Activated CD4-positive, alpha-beta T cell treated with anti-CD3 and anti-CD28 coated beads, Interleukin-2, Interleukin-6, amounts not matched to agents 100 ng/mL and 50 ng/mL, durations not matched to agents 16 hours and 8 hours (primary cell): Measurements from ENCODE around the gene RHOT1.
"Not testable (repeated sequence)": the region's sequence is repeated elsewhere in the genome, so short reads cannot be mapped to it uniquely, and the experiment has no call there.

Experiments
- DNase-seq: peaks from one replicate; pipeline ENCODE4 v3.0.0-alpha.2; 2020

RHOT1 gene

DNA sequence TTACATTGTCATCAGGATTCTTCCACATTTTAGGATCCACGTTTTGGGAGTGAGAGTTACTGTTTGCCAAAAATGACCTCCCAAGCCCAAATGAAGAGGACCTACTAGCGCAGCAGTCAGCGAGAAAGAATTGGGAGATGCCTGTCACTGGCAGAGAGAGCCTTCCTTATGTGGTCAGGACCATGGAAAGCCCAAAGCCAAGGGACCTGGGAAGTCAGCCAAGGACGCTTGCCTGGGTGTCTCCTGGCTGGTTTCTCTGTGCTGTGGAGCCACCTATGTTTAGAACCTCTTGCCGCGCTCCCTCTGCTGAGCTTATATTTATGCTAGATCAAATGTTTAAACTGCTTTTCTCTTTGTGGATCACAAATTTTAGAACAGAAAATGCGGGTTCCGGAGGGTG lies 98.4 kb downstream of the RHOT1 start:
- DNase-seq = no peak

DNA sequence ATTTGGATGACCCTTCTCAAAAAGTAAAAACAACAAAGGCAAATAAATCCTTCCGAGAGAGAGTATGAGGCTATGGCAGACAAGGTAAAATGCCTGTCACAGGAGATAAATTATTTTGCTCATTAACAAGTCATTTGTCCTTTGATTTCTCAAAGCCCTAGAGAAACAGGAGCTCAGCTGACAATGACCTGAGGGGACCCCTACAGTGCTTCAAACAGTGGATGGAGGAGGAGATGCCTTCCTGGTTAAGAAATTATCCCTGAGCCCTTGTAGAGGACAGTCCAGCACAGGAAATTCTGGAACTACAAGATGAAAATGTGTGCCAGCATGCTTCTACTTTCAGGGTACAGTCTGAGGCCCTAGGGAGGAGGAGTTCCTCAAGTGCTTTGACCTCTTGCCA lies 99.3 kb downstream of the RHOT1 start:
- DNase-seq = no peak

DNA sequence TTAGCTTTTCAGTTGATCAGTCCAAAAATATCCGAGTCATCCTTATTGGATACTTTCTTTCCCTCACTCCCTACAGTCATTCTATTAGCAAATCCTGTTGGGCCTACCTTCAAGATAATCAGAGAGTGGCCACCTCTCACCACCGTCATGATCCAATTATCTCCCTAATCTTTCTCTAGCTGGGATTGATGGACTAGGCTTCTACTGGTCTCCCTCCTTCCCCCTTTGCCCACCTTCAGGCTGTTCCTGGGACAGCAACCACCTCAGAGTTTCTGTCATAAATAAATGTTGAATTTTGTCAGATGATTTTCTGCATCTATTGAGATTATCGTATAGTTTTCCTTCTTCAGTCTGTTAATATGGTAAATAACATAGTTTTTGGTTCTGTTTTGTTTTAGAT lies 107.2 kb downstream of the RHOT1 start:
- DNase-seq = no peak

DNA sequence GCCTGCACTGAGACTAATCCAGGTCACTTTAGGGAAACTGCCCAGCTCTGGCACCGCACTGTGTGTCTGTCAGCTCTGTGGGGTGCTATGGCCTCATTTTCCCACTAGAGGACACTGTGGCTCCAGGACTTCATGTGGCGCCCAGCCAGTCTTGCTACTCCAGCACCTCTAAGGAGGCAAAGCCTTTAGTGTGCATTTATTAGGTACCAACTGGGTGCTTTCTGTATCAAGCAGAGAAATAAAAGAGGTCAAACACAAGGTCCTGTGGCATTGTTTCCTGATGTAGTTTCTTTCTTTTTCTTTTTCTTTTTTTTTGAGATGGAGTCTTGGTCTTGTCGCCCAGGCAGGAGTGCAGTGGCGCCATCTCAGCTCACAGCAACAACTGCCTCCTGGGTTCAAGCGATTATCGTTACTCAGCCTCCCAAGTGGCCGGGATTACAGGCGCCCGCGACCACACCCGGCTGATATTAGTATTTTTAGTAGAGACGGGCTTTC lies 110.9 kb downstream of the RHOT1 start:
- DNase-seq = peak; percentile 85

DNA sequence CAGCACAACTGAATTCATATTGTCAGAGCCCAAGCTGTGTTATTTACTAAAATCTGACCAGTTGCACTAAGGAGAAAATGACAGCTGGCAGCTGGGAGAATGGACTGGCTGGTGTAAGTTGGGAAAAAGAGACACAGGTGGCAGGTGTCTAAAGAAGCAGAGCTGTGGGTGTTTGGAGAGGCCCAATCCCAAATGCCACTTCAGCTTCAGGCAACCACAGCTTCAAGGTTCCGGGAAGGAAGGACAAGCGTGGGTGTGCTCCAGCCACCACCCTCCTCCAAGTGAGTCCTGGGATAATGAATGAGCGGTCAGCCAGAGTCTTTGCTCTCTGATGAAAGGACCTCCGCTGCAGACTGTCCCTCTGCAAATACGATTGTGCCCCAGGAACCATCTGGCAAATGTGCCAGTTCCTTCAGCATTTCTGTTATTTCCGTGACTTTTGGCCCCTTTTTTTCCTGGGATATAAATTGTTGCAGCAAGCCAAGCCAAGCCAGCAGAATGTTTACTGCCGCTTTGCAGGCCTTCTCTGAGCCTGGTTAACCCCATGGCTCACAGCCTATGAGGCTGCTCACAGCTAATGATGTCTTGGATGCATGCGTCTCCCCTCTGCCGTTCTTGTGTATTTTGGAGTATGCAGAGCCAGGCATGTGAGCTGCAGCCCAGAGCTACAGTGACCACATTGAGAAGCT lies 113.9 kb downstream of the RHOT1 start:
- DNase-seq = no peak

DNA sequence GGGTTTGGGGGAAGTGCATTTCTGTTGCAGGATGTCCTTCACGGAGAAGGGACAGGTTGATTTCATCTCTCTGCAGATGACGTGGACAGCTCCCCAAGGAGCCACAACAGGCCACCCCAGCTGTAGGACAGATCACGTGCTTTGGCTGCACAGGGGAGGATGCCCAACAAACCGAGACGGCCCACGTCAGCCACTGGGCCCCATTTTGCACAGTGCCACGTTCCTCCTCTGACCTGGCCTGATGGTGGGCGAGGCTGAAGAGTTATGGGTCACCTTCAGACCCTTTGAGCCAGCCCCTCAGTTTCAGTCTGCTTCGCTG lies 114.4 kb downstream of the RHOT1 start:
- no peak for DNase-seq

DNA sequence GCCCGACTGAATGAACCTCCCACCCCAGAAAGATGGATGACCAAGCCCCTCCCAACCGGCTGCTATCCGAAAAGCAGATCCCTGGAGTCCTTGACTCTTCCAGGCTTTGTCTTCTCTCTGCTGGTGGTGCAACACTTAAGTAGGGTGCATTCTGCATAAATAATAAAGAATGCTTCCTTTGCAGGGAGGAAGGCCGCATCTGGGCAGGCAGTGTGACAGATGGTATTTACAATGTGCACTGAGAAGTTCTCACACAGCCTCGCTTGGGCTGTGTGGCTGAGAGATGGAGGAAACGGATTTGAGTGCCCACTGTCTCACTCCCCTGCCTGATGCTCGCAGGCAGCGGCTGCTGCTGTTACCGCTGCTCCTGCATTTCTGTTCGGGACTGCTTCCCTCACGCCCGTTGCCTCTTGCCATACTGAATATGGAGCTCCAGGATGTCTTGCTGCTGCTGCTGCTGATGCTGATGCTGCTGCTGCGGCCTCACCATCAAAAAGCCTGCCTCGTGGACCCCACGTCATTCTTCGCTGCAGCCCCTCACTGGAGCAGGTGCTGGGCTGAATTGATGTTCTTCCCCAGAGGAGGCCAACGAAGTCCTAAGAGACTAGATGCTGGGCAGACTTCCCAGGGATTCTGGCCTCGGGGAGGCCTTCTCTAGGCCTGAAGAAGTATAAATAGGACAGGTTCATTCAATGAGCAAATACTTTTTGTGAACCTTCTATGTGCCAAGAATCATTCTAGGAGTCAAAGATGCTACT lies 116.3 kb downstream of the RHOT1 start:
- DNase-seq = no peak

DNA sequence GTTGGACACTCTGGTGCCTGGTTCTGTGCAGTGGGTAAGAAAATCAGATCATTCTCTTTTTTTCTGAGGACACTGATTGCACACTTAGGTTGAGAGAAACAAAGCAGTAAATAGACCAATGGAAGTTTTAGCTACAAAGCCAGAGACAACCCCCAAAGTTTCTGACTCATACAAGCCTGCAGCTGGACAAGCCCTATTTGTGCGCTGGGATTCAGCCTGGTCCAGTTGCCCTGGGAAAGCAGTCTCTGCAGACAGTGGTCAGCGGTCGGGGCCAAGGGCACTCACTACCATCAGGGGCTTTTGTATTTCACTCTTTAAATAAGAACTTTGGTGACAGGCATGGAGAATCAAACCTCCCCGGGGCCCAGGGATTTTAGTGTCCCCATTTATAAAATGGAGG lies 117.3 kb downstream of the RHOT1 start:
- no peak for DNase-seq

DNA sequence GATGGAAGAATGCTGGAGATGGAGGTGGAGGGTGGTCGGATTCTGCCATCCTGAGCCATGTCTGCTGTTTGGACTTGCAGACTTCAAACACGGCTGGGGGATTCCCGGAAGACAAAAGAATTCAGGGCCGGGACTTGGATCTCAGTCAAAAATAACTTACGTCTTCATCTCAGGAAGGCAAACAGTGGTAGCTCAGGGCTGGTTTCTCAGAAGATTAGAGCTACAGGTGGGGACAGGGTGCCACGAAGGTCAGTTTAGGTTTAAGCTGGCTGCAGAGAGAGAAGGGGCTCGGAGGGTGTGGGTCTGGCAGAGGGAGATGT lies 119.1 kb downstream of the RHOT1 start:
- DNase-seq = no peak

DNA sequence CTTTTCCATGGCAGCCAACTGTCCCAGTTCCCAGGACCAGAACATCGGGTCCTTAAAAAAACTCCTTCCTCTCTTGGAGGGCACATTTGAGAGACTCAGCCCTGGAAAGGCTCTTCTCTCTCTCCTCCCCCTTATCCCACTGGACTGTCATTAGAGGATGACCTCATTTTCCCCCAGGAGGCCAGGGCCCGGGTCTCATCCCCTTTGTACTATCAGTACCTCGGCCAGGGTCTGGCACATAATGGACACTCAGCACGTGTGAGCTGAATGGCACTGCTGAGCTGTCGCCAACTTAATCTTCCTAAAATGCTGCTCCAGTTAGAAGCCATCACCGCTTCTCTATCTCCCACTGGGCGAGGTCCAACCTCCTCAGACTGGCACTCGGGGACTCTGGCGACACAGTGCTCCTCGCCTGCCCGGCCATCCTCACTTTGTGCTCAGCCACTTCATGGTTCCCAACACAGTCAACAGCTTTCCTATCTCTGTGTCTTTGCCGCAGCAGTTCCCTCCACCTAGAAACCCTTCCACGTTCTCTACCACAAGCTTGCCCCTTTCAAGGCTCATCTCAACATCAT lies 119.7 kb downstream of the RHOT1 start:
- no peak for DNase-seq

DNA sequence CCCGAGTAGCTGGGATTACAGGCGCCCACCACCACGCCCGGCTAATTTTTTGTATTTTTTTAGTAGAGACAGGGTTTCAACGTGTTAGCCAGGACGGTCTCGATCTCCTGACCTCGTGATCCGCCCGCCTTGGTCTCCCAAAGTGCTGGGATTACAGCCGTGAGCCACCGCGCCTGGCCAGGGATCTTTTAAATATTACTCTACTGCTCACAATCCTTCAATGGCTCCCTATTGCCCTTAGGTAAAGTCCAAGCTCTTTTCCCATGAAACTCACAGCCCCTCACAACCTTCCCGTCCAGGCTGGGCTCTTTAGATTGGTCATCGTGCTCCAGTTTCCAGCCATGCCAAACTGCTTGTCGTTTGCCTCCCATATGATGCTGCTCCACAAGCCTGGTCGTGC lies 121.2 kb downstream of the RHOT1 start:
- not testable (repeated sequence) for DNase-seq

DNA sequence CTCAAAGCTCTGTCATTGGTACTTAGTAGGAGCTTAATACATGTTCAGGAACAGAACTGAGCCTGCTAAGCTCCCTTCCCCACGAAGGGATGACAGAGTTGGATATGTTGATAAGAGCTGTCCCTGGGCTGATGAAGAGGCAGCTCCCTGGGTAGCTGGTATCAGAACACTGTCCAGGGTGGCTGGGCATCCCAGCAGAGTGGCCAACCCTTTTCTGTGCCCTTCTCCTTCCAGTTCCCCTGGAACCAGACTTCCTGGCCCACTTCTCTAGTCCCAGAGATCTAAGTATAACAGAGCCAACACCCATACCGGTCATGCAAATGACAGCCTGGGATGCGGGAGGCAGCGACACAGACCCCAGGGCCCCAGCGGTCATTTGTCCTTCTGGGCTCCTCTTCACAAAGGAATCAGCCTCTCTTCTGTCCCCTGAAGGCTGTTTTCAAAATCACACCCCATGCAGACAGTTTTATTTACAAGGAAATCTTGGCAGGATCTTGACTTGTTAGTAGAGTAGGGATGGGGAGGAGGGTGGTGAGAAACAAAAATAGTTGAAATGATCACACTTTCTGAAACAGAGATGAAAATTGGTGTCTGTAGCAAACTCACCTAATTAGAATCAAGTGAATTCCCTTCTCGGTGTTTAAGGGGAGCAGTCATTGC lies 122.0 kb downstream of the RHOT1 start:
- DNase-seq = no peak

DNA sequence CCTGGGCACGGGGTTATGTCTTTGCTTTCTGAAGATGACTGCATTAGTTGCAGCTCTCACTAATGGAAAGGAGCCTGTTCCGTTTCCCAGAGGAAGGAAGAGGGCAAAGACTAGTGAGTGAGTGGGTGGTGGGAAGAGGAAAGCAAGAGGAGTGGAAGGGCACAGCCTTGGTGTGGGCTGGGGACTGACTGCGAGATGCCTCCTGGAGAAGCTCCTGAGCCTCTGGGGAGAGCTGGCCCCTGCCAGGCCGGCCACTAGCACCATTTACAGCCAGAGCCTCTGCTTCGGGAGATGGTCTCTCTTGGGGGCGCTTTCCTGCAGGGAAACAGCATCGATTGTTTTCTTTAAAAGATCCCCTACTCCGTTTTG lies 122.5 kb downstream of the RHOT1 start:
- DNase-seq = no peak

DNA sequence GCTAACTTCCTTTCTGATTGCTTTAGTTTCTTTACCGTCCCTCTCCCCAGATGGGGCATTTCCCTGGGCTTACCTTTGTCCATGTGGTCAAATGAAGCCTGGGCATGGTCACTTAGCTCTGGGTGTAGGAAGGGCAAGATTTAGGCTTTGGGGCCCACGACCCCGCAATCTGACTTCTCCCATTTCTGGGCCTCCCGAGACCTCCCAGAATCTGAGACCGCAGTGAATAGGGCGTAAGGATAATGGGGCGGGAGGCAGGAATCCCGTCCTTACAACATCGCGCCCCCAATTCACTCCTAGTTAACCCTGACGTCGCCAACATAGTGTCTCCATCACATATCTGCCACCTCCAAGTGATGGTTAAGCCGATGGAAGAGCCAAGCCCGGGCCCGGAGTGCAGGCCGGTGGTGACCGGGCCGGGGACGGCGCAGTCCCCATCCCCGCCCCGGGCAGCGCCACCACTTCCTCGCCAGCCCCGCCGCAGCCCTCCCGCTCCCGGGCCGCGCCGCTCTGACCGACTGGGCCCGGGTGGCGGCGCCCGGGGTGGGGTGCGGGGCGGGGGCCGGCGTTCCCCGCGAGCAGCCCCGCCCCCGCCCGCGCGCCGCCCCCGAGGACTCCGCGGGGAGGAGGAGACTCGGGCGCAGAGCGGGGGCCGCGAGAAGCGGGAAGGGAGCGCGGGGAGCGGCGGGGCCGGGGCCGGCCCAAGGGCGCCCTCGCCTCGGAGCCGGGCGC lies 123.1 kb downstream of the RHOT1 start, which contains the start of gene RHBDL3:
Gene RHBDL3 (plus strand): TSS at position 641 of the 732 bp plus-strand sequence. CDS start 358 bp downstream, outside the sequence.
- DNase-seq = peak; percentile 10

DNA sequence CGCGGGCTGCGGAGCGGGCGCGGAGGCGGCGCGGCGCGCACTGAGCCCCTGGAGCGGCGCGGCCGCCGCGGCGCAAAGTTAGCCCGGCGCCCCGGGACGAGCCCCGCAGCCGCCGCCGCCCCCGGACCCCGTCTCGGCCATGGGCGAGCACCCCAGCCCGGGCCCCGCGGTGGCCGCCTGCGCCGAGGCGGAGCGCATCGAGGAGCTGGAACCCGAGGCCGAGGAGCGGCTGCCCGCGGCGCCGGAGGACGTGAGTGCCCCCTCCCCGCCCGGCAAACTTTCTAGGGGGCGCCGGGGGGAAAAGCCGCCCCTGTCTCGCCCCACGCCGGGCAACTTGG lies 123.7 kb downstream of the RHOT1 start:
- DNase-seq = no peak

DNA sequence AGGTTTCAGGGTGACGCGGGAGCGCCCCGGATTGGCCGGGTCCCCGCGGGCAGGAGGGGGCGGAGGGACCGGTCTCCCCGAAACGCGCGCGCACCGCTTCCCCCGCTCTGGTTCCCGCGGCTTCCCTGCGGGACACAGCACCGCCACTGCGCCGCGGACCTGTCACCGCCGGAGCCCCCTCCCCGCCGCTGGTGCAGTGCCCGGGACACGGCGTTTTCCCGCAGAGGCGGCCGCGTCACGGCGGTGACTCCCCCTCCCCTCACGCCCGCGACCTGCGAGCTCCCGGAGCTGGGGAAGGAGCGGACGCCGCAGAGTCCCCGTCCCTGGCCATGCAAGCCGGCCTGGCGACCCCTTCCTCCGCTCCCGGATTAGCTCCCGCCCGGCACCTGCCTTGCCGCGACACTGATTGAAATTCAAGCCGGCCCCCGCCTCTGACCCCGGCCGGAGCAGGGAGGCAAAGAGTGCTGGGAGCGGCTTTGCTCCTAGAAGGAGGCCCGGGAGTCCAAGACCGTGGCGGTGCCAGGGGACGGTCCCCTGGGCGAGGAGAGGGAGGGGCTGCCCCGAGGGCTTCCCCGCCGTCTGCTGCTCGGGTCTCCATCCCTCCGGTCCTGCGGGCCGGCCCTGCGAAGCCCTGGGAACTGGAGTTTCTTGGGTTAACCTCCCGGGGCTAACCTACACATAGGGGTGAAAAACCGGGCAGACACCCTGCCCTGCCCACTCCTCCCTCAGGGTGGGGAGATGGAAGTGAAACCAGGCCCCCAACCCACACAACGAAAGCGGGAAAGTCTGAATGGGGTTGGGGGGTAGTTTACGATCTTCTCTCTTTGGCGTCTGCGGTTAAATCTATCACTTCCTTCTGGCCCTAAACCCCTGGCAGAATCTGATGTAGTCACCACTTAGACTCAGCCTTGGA lies 124.3 kb downstream of the RHOT1 start:
- no peak for DNase-seq

DNA sequence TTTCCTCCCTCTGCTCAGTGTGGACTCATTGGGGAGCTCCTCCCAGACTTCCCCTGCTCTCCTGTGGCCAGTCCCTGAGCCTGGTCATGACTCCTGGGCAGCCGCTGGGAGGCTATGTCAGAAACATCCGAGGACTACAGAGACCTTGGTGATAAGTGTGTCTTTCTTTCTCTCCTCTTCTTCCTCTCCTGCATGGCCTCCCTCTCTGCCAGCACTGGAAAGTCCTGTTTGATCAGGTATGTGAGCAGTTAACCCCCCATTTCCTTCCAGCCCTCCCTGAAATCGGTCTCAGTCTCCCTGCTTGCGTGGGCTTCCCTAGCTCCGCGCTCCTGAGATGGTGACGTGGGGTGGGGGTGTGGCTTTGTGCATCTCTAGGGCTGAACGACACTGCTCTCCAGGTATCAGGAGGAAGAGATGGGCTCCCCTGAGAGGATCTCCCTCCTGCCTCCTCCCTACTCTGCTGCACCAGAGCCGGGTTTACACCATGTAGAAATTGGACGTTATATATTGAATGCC lies 125.4 kb downstream of the RHOT1 start:
- no peak for DNase-seq

DNA sequence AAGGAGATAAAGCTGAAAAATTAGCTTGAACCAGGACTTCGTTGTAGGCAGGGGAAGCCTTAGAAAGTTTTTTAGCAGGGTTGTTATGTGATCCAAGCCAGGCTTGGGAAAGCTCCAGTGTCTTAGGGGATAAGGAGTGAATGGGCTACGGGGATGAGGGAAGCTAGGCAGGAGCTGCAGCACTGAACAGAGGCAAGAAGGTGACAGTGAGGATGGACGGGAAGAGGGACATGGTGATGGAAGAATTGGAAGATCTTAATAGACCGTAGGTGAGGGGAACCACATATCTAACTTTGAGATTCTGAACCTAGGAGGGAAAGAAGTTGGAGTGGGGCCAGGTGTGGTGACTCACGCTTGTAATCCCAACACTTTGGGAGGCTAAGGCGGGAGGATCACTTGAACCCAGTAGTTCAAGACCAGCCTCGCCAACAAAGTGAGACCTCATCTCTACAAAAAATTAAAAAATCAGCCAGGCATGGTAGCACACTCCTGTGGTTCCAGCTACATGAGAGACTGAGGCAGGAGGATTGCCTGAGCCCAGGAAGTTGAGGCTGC lies 126.5 kb downstream of the RHOT1 start:
- DNase-seq = no peak

DNA sequence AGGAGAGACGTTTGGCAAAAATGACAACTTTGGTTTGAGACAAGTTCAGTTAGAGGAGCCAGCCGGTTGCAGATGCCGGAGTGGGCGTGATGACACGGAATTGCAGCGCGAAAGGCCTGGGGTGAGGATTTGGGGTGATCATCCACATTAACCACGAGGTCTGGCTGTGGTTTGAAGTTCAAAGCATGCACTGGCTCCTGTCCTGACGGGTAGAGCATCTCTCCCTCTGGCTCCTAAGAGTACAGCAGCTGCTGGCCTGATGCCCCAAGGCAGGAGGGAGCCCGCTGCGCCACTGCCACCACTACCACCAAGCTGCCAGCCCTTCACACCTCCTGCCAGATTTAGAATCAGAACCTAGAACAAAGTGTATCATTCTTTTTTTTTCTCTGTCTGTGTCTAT lies 127.1 kb downstream of the RHOT1 start:
- no peak for DNase-seq

DNA sequence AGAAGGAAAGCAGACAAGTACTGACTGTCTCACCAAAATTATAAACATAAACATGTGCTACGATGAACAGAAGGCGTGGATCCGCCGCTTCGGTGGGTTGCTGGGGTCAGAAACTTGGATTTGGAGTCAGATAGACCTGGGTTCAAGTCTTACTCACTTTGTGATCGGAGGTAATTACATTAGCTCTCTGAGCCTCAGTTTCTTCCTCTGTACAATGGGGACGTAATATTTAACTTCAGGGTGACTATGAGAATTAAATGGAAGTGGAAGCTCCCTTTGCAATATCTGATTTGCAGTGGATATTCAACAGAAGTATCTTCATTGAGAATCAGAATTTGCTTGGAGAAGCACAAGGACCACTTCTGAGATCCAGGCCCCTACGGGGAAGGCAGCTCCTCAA lies 129.5 kb downstream of the RHOT1 start:
- DNase-seq = no peak

DNA sequence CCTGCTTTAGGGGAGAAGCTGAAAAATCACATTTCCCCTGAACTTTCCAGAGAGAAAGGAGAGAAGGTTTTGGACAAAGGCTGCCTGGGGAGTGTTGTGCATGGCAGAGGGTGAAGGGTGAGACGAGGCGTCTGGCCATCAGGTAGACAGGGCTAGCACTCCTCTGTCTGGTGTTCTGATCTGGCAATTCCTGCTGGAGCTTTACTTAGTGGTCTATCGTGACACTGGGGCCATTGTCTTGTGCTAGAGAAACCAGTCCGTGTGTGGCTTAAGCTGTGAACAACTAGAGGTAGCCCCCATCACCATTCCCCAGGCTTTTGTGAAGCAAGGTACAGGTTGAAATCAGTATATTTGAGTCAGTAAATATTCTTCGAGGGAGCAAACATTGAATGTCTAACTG lies 131.8 kb downstream of the RHOT1 start:
- DNase-seq = no peak

DNA sequence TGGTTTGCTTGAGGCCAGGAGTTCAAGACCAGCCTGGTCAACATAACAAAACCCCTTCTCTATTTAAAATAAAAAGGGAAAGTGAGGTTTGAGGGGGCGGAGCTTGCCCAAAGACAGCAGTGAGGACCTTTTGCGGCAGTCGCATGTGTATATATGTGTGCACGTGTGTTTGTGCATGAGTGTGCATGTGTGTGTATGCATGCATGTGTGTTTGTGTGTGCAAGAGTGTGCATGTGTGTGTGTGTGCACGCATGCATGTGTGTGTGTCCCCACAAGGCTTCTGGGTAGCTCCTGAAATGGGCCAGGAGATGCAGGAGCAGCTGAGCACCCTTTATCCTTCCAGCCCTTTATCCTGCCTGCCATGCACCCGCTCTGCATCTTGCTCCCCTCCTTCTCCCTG lies 132.3 kb downstream of the RHOT1 start:
- DNase-seq = no peak
